Astrocyte of the hippocampus (primary cell): ENCODE measurements around the gene SLCO1B1.
"Not testable (repeated sequence)": the region's sequence is repeated elsewhere in the genome, so short reads cannot be mapped to it uniquely, and the experiment has no call there.

Source experiments
- DNase-seq: peaks from one replicate; pipeline ENCODE4 v3.0.0; 2011; ENCODE audit warnings: low read depth, low spot score

Gene SLCO1B1, protein sequence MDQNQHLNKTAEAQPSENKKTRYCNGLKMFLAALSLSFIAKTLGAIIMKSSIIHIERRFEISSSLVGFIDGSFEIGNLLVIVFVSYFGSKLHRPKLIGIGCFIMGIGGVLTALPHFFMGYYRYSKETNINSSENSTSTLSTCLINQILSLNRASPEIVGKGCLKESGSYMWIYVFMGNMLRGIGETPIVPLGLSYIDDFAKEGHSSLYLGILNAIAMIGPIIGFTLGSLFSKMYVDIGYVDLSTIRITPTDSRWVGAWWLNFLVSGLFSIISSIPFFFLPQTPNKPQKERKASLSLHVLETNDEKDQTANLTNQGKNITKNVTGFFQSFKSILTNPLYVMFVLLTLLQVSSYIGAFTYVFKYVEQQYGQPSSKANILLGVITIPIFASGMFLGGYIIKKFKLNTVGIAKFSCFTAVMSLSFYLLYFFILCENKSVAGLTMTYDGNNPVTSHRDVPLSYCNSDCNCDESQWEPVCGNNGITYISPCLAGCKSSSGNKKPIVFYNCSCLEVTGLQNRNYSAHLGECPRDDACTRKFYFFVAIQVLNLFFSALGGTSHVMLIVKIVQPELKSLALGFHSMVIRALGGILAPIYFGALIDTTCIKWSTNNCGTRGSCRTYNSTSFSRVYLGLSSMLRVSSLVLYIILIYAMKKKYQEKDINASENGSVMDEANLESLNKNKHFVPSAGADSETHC

DNA sequence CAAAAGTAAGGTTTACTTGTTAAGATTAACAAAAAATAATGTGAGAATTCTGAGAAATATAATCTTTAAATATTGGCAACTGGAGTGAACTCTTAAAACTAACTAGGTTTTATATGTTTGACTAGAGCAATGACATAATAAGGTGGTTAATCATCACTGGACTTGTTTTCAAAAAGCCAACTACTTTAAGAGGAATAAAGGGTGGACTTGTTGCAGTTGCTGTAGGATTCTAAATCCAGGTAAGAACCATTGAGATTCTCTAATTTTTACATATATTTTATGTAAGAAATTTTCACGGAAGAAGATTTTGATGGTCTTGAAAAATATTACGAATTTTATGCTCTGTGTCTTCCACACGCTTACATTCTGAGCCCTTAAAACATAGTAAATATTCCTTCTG, at the start of gene SLCO1B1:
SLCO1B1 (plus strand) TSS at position 197 of the 400 bp plus-strand sequence. CDS start 10,381 bp downstream, outside the sequence.
- no peak for DNase-seq

DNA sequence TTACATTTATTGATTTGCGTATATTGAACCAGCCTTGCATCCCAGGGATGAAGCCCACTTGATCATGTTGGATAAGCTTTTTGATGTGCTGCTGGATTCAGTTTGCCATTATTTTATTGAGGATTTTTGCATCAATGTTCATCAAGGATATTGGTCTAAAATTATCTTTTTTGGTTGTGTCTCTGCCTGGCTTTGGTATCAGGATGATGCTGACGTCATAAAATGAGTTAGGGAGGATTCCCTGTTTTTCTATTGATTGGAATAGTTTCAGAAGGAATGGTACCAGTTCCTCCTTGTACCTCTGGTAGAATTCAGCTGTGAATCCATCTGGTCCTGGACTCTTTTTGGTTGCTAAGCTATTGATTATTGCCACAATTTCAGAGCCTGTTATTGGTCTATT, 46.2 kb upstream of the SLCO1B1 start:
- DNase-seq, result not testable (repeated sequence)

DNA sequence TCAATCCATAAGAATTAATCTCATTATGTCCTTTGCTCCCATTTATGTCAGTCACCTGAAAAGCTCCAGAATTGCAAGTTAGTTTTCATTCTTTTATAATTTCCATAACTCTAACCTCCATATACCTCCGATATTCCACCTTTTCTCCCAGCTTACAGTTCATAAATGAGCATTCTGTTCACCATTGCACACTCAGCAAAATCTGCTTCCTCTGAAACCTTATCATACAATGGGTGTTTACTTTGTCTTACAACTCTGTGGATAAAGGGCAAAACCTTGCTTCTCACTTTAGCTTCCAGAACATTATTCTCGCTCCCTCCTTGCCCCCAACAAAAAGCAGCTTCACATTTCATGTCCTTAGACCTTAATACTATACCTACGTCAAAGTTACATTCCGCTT, 19.3 kb upstream of the SLCO1B1 start:
- DNase-seq, result no peak

DNA sequence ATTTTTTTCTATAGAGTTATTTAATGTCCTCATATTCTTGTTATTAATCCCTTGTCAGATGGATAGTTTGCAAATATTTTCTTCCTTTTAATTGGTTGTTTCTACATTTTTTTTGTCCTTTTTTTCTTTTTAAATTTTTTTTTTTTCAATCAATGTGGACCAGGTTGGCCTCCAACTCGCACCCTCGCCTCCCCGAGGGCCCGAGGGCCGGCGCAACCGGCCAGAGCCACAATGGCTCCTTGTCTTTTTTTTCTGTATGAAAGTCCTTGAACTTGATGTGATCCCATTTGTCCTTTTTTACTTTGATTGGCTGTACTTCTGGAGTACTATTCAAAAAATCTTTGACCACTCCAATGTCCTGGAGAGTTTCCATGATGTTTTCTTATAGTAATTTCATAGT, 17.7 kb upstream of the SLCO1B1 start:
- no peak for DNase-seq

DNA sequence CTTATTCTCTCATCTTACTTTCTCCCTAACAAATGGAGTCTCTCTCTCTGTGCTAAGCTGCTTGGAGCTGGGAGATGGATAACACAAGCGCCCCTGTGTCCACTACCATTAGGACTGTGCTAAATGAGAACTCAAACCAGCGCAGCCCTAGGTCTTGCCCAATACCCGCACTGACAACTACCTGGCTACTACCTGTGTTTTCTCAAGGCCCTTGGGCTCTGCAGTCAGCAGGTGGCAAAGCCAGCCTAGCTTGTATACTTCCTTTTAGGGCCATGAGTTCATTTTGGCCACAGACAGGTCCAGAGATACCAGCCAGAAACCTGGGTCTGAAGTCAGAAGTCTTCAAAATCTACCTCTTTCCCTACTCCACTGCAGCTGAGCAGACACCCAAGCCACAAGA, 13.0 kb upstream of the SLCO1B1 start:
- no peak for DNase-seq

- DNase-seq, result no peak
These were observed 12.2 kb upstream of the SLCO1B1 start for GRCh38 chr12:21118760-21119159.

- DNase-seq, result no peak
These were observed 1.6 kb upstream of the SLCO1B1 start for GRCh38 chr12:21129351-21129750.

- DNase-seq, result peak; percentile 21
These were observed 1.1 kb upstream of the SLCO1B1 start for GRCh38 chr12:21129906-21130305.

GRCh38 chr12:21137318-21137999, 6.5 kb downstream of the SLCO1B1 start:
- not testable (repeated sequence) for DNase-seq

GRCh38 chr12:21138016-21138415, 7.0 kb downstream of the SLCO1B1 start:
- no peak for DNase-seq

- DNase-seq, result no peak
These were observed 13.3 kb downstream of the SLCO1B1 start for GRCh38 chr12:21144309-21144708.

GRCh38 chr12:21149861-21150260, 18.9 kb downstream of the SLCO1B1 start:
- DNase-seq, result not testable (repeated sequence)

- DNase-seq, result no peak
These were observed 20.2 kb downstream of the SLCO1B1 start for GRCh38 chr12:21151184-21151583.

- DNase-seq, result no peak
These were observed 24.7 kb downstream of the SLCO1B1 start for GRCh38 chr12:21155522-21156351.

- no peak for DNase-seq
These were observed 34.1 kb downstream of the SLCO1B1 start for GRCh38 chr12:21165048-21165447.

- peak; percentile 67 for DNase-seq
These were observed 39.0 kb downstream of the SLCO1B1 start for GRCh38 chr12:21169878-21170472.

GRCh38 chr12:21172079-21172478, 41.1 kb downstream of the SLCO1B1 start:
- DNase-seq, result peak; percentile 33

- DNase-seq, result peak; percentile 76
These were observed 52.8 kb downstream of the SLCO1B1 start for GRCh38 chr12:21183721-21184275.

DNA sequence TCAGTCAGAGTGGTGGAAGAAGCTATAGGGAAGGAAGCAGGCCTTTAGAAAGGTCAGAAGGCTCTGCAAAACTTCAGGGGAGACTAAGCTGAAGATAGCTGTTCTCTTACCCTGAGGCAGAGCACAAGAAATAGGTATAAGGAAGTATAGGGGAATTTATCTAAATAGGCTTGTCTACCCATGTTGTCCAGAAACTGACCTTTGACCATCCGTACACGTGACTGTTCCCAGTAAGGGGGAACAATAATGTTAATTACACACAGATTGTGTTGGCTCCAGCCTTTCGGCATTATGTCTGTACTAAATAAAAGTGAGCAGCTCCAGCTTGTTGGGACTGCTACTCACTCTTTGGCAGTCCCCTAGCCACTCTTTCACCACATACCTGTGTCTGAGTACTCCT, 59.0 kb downstream of the SLCO1B1 start:
- no peak for DNase-seq

DNA sequence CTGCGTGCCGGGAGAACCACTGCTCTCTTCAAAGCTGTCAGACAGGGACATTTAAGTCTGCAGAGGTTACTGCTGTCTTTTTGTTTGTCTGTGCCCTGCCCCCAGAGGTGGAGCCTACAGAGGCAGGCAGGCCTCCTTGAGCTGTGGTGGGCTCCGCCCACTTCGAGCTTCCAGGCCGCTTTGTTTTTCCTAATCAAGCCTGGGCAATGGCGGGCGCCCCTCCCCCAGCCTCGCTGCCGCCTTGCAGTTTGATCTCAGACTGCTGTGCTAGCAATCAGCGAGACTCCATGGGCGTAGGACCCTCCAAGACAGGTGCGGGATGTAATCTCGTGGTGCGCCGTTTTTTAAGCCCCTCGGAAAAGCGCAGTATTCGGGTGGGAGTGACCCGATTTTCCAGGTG, 83.4 kb downstream of the SLCO1B1 start:
- DNase-seq, result not testable (repeated sequence)

GRCh38 chr12:21219206-21219605, 88.2 kb downstream of the SLCO1B1 start:
- DNase-seq, result no peak
